Measurements from ENCODE around the gene CSKMT.
"Not testable (repeated sequence)": the region's sequence is repeated elsewhere in the genome, so short reads cannot be mapped to it uniquely, and the experiment has no call there.

The CSKMT gene

GRCh38 chr11:62656796-62657429, 8.2 kb upstream of the CSKMT start:
- no peak for FAIRE-seq

GRCh38 chr11:62664405-62665074, 572 bp upstream of the CSKMT start:
- FAIRE-seq, result no peak

- no peak for FAIRE-seq
Observed at GRCh38 chr11:62665599-62666258, 617 bp downstream of the CSKMT start.

- FAIRE-seq, result no peak
Observed at GRCh38 chr11:62666259-62666926, 1.3 kb downstream of the CSKMT start.

GRCh38 chr11:62667460-62667859, 2.3 kb downstream of the CSKMT start:
- FAIRE-seq, result no peak

GRCh38 chr11:62669420-62670161, 4.5 kb downstream of the CSKMT start:
- FAIRE-seq, result no peak

GRCh38 chr11:62671236-62671607, 6.1 kb downstream of the CSKMT start:
- no peak for FAIRE-seq

GRCh38 chr11:62671608-62672389, 6.7 kb downstream of the CSKMT start, which contains the start of the genes LBHD1 and UQCC3:
LBHD1 (minus strand) TSS chr11:62672267; CDS start chr11:62670031, 2,236 bp downstream.
UQCC3 (plus strand) TSS chr11:62671673; CDS start chr11:62671746, 73 bp downstream.
- FAIRE-seq, result no peak

- FAIRE-seq, result no peak
Observed at GRCh38 chr11:62673196-62673525, 8.0 kb downstream of the CSKMT start.

- FAIRE-seq, result not testable (repeated sequence)
Observed at GRCh38 chr11:62675415-62675814, 10.3 kb downstream of the CSKMT start.

- FAIRE-seq, result no peak
Observed at GRCh38 chr11:62676698-62677097, 11.6 kb downstream of the CSKMT start.

- FAIRE-seq, result no peak
Observed at GRCh38 chr11:62677156-62677555, 12.0 kb downstream of the CSKMT start.

GRCh38 chr11:62677714-62678113, 12.6 kb downstream of the CSKMT start:
- FAIRE-seq, result no peak

GRCh38 chr11:62678433-62678769, 13.3 kb downstream of the CSKMT start:
- no peak for FAIRE-seq

GRCh38 chr11:62678770-62679696, 13.9 kb downstream of the CSKMT start, which contains the start of gene UBXN1:
UBXN1 (minus strand) TSS chr11:62679073; CDS start chr11:62678923, 150 bp downstream.
- FAIRE-seq, result no peak

- no peak for FAIRE-seq
Observed at GRCh38 chr11:62680825-62681240, 15.7 kb downstream of the CSKMT start.

- FAIRE-seq, result no peak
Observed at GRCh38 chr11:62682518-62682917, 17.4 kb downstream of the CSKMT start.

- FAIRE-seq, result no peak
Observed at GRCh38 chr11:62687508-62688396, 22.6 kb downstream of the CSKMT start.

GRCh38 chr11:62688491-62688890, 23.4 kb downstream of the CSKMT start:
- FAIRE-seq, result no peak

Data from A204.1 (cell line).